Karpas-422 (cell line): ENCODE data around the gene USP9Y. TPM values are rescaled to one million over a fixed set of nuclear protein-coding genes. Genes with fewer than 3 reads are reported as not detected.

Experiments used
- DNase-seq: peaks from one replicate; pipeline ENCODE4 v3.0.0-alpha.2; 2015
- H2AFZ ChIP-seq: fragments of 200-600 bp; sonication (generic); 2 replicates; pipeline ENCODE4 v1.6.1; 2014; ENCODE audit warnings: antibody characterized with exemption, low read length, mixed read lengths
- H3K27ac ChIP-seq: fragments of 200-600 bp; sonication (generic); 2 replicates; pipeline ENCODE4 v1.5.1; 2014; ENCODE audit warnings: mild to moderate bottlenecking, low read length, moderate library complexity
- H3K27me3 ChIP-seq: fragments of 200-600 bp; sonication (generic); 2 replicates; pipeline ENCODE4 v1.6.1; 2014; ENCODE audit warnings: low read length, mixed read lengths
- H3K36me3 ChIP-seq: fragments of 200-600 bp; sonication (generic); 2 replicates; pipeline ENCODE4 v1.6.1; 2014; ENCODE audit warnings: low read length, mixed read lengths; ENCODE audit not compliant: insufficient read depth
- H3K4me1 ChIP-seq: fragments of 200-600 bp; sonication (generic); 2 replicates; pipeline ENCODE4 v1.6.1; 2014; ENCODE audit warnings: mild to moderate bottlenecking, low read length, mixed read lengths
- H3K4me2 ChIP-seq: fragments of 200-600 bp; sonication (generic); 2 replicates; pipeline ENCODE4 v1.6.1; 2014; ENCODE audit warnings: low read length, low read depth, mild to moderate bottlenecking; ENCODE audit not compliant: poor library complexity, severe bottlenecking
- H3K4me3 ChIP-seq: fragments of 200-600 bp; sonication (generic); 2 replicates; pipeline ENCODE4 v1.5.1; 2014; ENCODE audit warnings: mild to moderate bottlenecking, antibody characterized with exemption, low read length, mixed read lengths
- H3K79me2 ChIP-seq: fragments of 200-600 bp; sonication (generic); 2 replicates; pipeline ENCODE4 v1.6.1; 2014; ENCODE audit warnings: mild to moderate bottlenecking, low read length, mixed read lengths
- H3K9ac ChIP-seq: fragments of 200-600 bp; sonication (generic); 2 replicates; pipeline ENCODE4 v1.6.0; 2014; ENCODE audit warnings: low read length
- H3K9me2 ChIP-seq: fragments of 200-600 bp; sonication (generic), shearing (Covaris generic); replicated peaks from 2 replicates; pipeline ENCODE4 v1.6.0; 2014; ENCODE audit warnings: mild to moderate bottlenecking, low read length, moderate library complexity; ENCODE audit not compliant: insufficient read depth
- H3K9me3 ChIP-seq: fragments of 300-700, 200-600 bp; sonication (generic); 2 replicates; pipeline ENCODE4 v1.6.1; 2014; ENCODE audit warnings: low read length, mixed read lengths
- H4K20me1 ChIP-seq: fragments of 200-600 bp; sonication (generic); 2 replicates; pipeline ENCODE4 v1.6.1; 2014; ENCODE audit warnings: mild to moderate bottlenecking, antibody characterized with exemption, low read length, low read depth; ENCODE audit not compliant: insufficient read depth
- total RNA-seq: library from RNA; depleted of rRNA; stranded (reverse); fragments of >200 nt; shearing (Covaris generic); gene quantifications from 2 replicates; pipeline ENCODE4 v1.2.3, GENCODE V29; 2014; ENCODE audit warnings: low replicate concordance; rRNA removed

Gene USP9Y
- total RNA-seq, 1 experiment from 2014 or later = not detected

- Histone ChIP-seq H3K79me2 (no peaks in the 10 kb centered on the region), H4K20me1 (no peaks in the 10 kb centered on the region), H3K4me3 (no peak overlapping the region), H3K9me2 (no peaks in the 10 kb centered on the region), H3K4me1 (no peaks in the 10 kb centered on the region), H2AFZ (no peak overlapping the region), H3K36me3 (no peaks in the 10 kb centered on the region), H3K4me2 (no peak overlapping the region), H3K9ac (no peak overlapping the region), H3K9me3 (no peaks in the 10 kb centered on the region), H3K27ac (no peak overlapping the region), H3K27me3 (no peaks in the 10 kb centered on the region)
- DNase-seq = no peak
These were observed 195.9 kb downstream of the USP9Y start for GRCh38 chrY:12896973-12897372.

- Histone ChIP-seq H3K9me3 (no peaks in the 10 kb centered on the region), H3K4me1 (no peaks in the 10 kb centered on the region), H4K20me1 (no peaks in the 10 kb centered on the region), H3K9me2 (no peaks in the 10 kb centered on the region), H3K4me3 (no peak overlapping the region), H3K36me3 (no peaks in the 10 kb centered on the region), H3K4me2 (no peak overlapping the region), H3K27ac (no peak overlapping the region), H2AFZ (no peak overlapping the region), H3K79me2 (no peaks in the 10 kb centered on the region), H3K27me3 (no peaks in the 10 kb centered on the region), H3K9ac (no peak overlapping the region)
- no peak for DNase-seq
These were observed 197.6 kb downstream of the USP9Y start for GRCh38 chrY:12898604-12899003.

GRCh38 chrY:12904618-12905516 is 203.8 kb downstream of the USP9Y start, which contains the start of gene DDX3Y:
DDX3Y (plus strand) TSS chrY:12904868; CDS start chrY:12904937, 69 bp downstream.
- Histone ChIP-seq H3K4me1 (no peaks in the 10 kb centered on the region), H3K27me3 (no peaks in the 10 kb centered on the region), H3K9ac (no peak within 1 kb of the TSS), H3K4me2 (no peak within 1 kb of the TSS), H3K9me2 (no peaks in the 10 kb centered on the region), H4K20me1 (no peaks in the 10 kb centered on the region), H3K79me2 (no peaks in the 10 kb centered on the region), H2AFZ (no peak within 1 kb of the TSS), H3K4me3 (no peak within 1 kb of the TSS), H3K9me3 (no peaks in the 10 kb centered on the region), H3K27ac (no peak within 1 kb of the TSS), H3K36me3 (no peaks in the 10 kb centered on the region)
- DNase-seq = no peak

GRCh38 chrY:12905517-12905872 is 204.5 kb downstream of the USP9Y start:
- Histone ChIP-seq H3K36me3 (no peaks in the 10 kb centered on the region), H3K9me2 (no peaks in the 10 kb centered on the region), H3K79me2 (no peaks in the 10 kb centered on the region), H3K4me2 (no peak overlapping the region), H2AFZ (no peak overlapping the region), H3K4me1 (no peaks in the 10 kb centered on the region), H3K9ac (no peak overlapping the region), H3K27ac (no peak overlapping the region), H4K20me1 (no peaks in the 10 kb centered on the region), H3K9me3 (no peaks in the 10 kb centered on the region), H3K4me3 (no peak overlapping the region), H3K27me3 (no peaks in the 10 kb centered on the region)
- DNase-seq = no peak

- Histone ChIP-seq H4K20me1 (no peaks in the 10 kb centered on the region), H3K4me3 (no peak overlapping the region), H3K9ac (no peak overlapping the region), H3K27me3 (no peaks in the 10 kb centered on the region), H3K9me2 (no peaks in the 10 kb centered on the region), H3K4me2 (no peak overlapping the region), H3K36me3 (no peaks in the 10 kb centered on the region), H3K27ac (no peak overlapping the region), H3K4me1 (no peaks in the 10 kb centered on the region), H3K79me2 (no peaks in the 10 kb centered on the region), H3K9me3 (no peaks in the 10 kb centered on the region), H2AFZ (no peak overlapping the region)
- DNase-seq = no peak
These were observed 204.9 kb downstream of the USP9Y start for GRCh38 chrY:12905895-12906294.

Other genes with a start within 250 kb of the USP9Y start
- not detected in 2 replicates for gene DDX3Y, start 203.6 kb downstream of the USP9Y start, total RNA-seq